ENCODE measurements around the gene SUSD6. TPM values are rescaled to one million over a fixed set of nuclear protein-coding genes. Genes with fewer than 3 reads are reported as not detected.

Gene SUSD6
- total RNA-seq, 1 donor from 2014 or later = 31.2 TPM

DNA sequence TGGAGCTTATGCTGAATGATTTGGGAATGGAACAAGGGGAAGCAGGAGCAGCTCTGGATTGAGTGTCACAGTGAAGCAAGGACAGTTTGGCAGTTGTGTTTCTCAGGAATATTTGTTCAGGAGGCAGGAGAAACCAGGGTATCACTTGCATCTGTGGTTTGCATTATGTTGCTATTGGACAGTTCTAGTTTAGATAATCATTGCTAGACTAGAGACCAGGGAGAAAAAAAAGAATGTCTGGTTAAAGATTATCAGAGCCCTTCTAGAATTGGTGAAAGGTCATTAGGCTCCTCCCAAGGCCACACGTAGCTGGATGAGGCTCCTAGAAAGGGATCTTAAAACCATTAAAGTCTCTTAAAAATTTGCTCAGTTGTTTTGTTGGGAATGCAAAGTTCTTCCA is 138.6 kb downstream of the SUSD6 start:
- Mint-ChIP-seq H3K27me3 (ENCODE audit: unreplicated experiment) (peaks cover 9% of the 10 kb centered on the region), H3K9me3 (ENCODE audit: unreplicated experiment) (no peaks in the 10 kb centered on the region), H3K27ac (ENCODE audit: unreplicated experiment) (no peak overlapping the region), H3K4me3 (ENCODE audit: unreplicated experiment) (no peak overlapping the region), H3K4me1 (ENCODE audit: unreplicated experiment) (no peaks in the 10 kb centered on the region), H3K36me3 (ENCODE audit: unreplicated experiment) (no peaks in the 10 kb centered on the region)
- TF ChIP-seq, protein P1, sequence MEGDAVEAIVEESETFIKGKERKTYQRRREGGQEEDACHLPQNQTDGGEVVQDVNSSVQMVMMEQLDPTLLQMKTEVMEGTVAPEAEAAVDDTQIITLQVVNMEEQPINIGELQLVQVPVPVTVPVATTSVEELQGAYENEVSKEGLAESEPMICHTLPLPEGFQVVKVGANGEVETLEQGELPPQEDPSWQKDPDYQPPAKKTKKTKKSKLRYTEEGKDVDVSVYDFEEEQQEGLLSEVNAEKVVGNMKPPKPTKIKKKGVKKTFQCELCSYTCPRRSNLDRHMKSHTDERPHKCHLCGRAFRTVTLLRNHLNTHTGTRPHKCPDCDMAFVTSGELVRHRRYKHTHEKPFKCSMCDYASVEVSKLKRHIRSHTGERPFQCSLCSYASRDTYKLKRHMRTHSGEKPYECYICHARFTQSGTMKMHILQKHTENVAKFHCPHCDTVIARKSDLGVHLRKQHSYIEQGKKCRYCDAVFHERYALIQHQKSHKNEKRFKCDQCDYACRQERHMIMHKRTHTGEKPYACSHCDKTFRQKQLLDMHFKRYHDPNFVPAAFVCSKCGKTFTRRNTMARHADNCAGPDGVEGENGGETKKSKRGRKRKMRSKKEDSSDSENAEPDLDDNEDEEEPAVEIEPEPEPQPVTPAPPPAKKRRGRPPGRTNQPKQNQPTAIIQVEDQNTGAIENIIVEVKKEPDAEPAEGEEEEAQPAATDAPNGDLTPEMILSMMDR (IDR thresholded peaks at IDR 0.05) = no peak
- DNase-seq (ENCODE audit: extremely low spot score, unreplicated experiment) = peak; percentile 2

DNA sequence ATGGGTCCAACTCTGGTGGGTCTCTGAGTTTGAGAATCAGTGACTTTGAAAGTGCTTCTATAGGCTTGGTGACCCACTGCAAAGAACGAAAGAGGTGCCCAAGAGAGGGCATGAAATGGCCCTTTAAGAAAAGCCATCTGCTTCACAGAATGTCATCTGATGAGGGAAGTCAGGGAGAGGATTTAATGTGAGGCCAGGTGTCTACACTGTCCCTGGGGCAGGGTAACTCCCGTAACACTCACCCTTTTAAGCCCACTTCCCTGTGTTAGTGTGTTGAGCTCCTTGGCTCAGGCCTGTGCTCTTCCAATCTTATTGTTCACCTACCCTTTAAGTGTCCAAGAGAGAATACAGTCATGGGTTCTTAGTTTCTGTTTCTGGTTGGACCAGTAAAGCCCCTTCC is 139.1 kb downstream of the SUSD6 start:
- H3K4me1 Mint-ChIP-seq (ENCODE audit: unreplicated experiment) = no peaks in the 10 kb centered on the region
- H3K9me3 Mint-ChIP-seq (ENCODE audit: unreplicated experiment) = no peaks in the 10 kb centered on the region
- no peak overlapping the region for H3K4me3 Mint-ChIP-seq (ENCODE audit: unreplicated experiment)
- H3K27ac Mint-ChIP-seq (ENCODE audit: unreplicated experiment) = no peak overlapping the region
- no peaks in the 10 kb centered on the region for H3K36me3 Mint-ChIP-seq (ENCODE audit: unreplicated experiment)
- H3K27me3 Mint-ChIP-seq (ENCODE audit: unreplicated experiment) = peaks cover 9% of the 10 kb centered on the region
- TF ChIP-seq, protein P1 (IDR thresholded peaks at IDR 0.05) = no peak
- peak; percentile 57 for DNase-seq (ENCODE audit: extremely low spot score, unreplicated experiment)

DNA sequence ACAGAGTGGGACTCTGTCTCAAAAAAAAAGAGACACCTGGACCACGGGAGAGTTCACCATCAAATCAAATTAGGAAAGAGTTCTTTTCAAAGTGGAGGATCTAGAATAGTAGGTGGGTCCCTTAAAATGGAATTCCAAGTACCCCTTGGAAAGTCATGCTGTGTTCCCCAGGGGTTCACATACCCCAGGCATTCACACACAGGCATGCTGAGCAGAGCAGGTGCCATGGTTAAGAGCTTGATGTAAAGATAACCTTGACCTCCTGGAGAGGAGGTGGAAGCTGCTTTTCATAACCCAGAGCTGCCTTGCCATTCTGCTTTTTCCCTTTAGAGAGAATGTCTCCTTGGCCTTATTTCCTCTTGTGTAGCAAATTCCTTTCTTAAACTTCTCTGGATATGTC is 141.4 kb downstream of the SUSD6 start:
- H3K9me3 Mint-ChIP-seq (ENCODE audit: unreplicated experiment) = no peaks in the 10 kb centered on the region
- no peak for DNase-seq (ENCODE audit: extremely low spot score, unreplicated experiment)
- peaks cover 6% of the 10 kb centered on the region for H3K27me3 Mint-ChIP-seq (ENCODE audit: unreplicated experiment)
- H3K4me3 Mint-ChIP-seq (ENCODE audit: unreplicated experiment) = no peak overlapping the region
- H3K27ac Mint-ChIP-seq (ENCODE audit: unreplicated experiment) = no peak overlapping the region
- H3K4me1 Mint-ChIP-seq (ENCODE audit: unreplicated experiment) = no peaks in the 10 kb centered on the region
- H3K36me3 Mint-ChIP-seq (ENCODE audit: unreplicated experiment) = no peaks in the 10 kb centered on the region
- TF ChIP-seq, protein P1 (IDR thresholded peaks at IDR 0.05) = no peak

DNA sequence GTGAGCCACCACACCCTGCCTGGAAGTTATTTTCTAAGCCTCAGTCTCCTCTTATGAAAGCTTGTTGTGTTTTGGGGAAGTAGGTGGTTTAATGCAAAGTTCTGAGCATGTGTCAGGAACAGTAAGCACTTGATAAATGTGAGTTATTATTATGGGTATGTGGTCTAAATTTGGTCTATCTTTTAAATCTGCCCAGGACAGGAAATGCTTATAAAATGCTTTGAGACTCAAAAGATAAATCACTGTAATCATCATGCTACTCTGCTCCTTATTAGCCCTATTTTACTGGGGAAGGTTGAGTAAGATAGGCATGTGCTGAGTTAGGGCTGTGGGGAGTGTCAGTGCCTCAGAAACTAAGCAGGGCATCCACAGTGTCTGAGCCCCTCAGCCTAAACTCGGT is 142.5 kb downstream of the SUSD6 start:
- H3K4me1 Mint-ChIP-seq (ENCODE audit: unreplicated experiment) = no peaks in the 10 kb centered on the region
- H3K9me3 Mint-ChIP-seq (ENCODE audit: unreplicated experiment) = no peaks in the 10 kb centered on the region
- no peaks in the 10 kb centered on the region for H3K36me3 Mint-ChIP-seq (ENCODE audit: unreplicated experiment)
- H3K27me3 Mint-ChIP-seq (ENCODE audit: unreplicated experiment) = peaks cover 6% of the 10 kb centered on the region
- H3K27ac Mint-ChIP-seq (ENCODE audit: unreplicated experiment) = no peak overlapping the region
- TF ChIP-seq, protein P1 (IDR thresholded peaks at IDR 0.05) = no peak
- no peak for DNase-seq (ENCODE audit: extremely low spot score, unreplicated experiment)
- H3K4me3 Mint-ChIP-seq (ENCODE audit: unreplicated experiment) = no peak overlapping the region

DNA sequence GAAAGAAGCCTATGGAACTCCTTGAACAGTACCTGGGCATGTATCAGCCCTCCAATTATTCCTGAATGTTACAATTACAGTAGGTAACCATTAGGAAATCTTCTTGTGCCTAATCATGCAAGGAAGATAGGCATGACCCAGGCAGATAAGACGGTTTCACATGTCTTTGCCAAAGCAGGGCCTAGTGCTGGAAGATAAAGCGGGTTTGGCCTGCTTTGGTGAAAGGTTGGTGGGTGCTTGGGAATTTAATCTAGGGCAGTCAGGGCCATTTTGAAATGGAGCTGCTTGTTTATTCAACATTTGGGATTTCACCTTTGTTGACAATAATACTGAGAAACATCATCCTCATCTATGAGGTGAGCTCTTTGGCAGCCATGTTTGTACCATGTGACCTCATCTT is 143.1 kb downstream of the SUSD6 start:
- H3K36me3 Mint-ChIP-seq (ENCODE audit: unreplicated experiment) = no peaks in the 10 kb centered on the region
- no peak overlapping the region for H3K27ac Mint-ChIP-seq (ENCODE audit: unreplicated experiment)

More for the DNA sequence above, 143.1 kb downstream of the SUSD6 start:
- H3K9me3 Mint-ChIP-seq (ENCODE audit: unreplicated experiment) = no peaks in the 10 kb centered on the region
- DNase-seq (ENCODE audit: extremely low spot score, unreplicated experiment) = peak; percentile 25
- TF ChIP-seq, protein P1 (IDR thresholded peaks at IDR 0.05) = no peak
- H3K4me1 Mint-ChIP-seq (ENCODE audit: unreplicated experiment) = no peaks in the 10 kb centered on the region
- no peak overlapping the region for H3K4me3 Mint-ChIP-seq (ENCODE audit: unreplicated experiment)
- H3K27me3 Mint-ChIP-seq (ENCODE audit: unreplicated experiment) = peaks cover 6% of the 10 kb centered on the region

Data from osteocyte (in vitro differentiated cells).